Left cardiac atrium (tissue), 4 donors: ENCODE measurements around the gene DMXL2. TPM values are rescaled to one million over a fixed set of nuclear protein-coding genes. Genes with fewer than 3 reads are reported as not detected.
A peak's percentile ranks its signal among the peaks of the same experiment; 100 is the strongest.

ENCODE experiments used
- ATAC-seq, 2 donors: fragments of 200-7000 bp; cut with Tn5 transposase; one replicate each; pipeline ENCODE4 v1.9.1; 2020; ENCODE audit warnings: mild to moderate bottlenecking in 2 of 2, moderate library complexity in 2 of 2
- DNase-seq: peaks from one replicate; pipeline ENCODE4 v3.0.0-alpha.2; 2020
- intact Hi-C, 2 donors: fragments of 100-400 bp; cut with DNase I; formaldehyde crosslinking; loops; one replicate each; pipeline versions ENCODE4 v1.14.1 to v1.15.1; 2022 to 2023
- total RNA-seq, 2 donors: library from RNA; stranded (reverse); fragmentation: NEBNext Ultra II Directional; extraction: Animal tissue kit (Norgen Biotek cat#: 25700); gene quantifications; one replicate each; pipeline ENCODE4 v1.2.1, GENCODE V29; 2021
- donor health status: DM: no; HTN: yes; CAD: no.
- donor health status: DM: no; HTN: yes; CAD: no; lungs with severe emphysema.
- donor health status: DM: yes; HTN: yes; CAD: no.
- donor health status: Dilated cardiomyopathy.

DMXL2 gene
- total RNA-seq, 2 donors from 2014 or later, result 11.3 to 17.6 TPM

GRCh38 chr15:51524376-51524775, 98.2 kb downstream of the DMXL2 start:
- no peak for ATAC-seq
- no peak for DNase-seq
- intact Hi-C loops, result no loop called here

- DNase-seq (no peak), ATAC-seq (no peak)
- intact Hi-C loops, result no loop called here
Observed at GRCh38 chr15:51516291-51516690, 106.3 kb downstream of the DMXL2 start.

- intact Hi-C loops, result no loop called here
- DNase-seq, result no peak
- ATAC-seq, result no peak
Observed at GRCh38 chr15:51505251-51505650, 117.3 kb downstream of the DMXL2 start.

- DNase-seq (no peak), ATAC-seq (no peak)
- intact Hi-C loops, result no loop called here
Observed at GRCh38 chr15:51503003-51503402, 119.6 kb downstream of the DMXL2 start.

- DNase-seq (no peak), ATAC-seq (no peak)
- intact Hi-C loops, result no loop called here
Observed at GRCh38 chr15:51499379-51499976, 123.1 kb downstream of the DMXL2 start.

- ATAC-seq (no peak), DNase-seq (no peak)
- intact Hi-C loops, result no loop called here
Observed at GRCh38 chr15:51497806-51498205, 124.8 kb downstream of the DMXL2 start.

- DNase-seq (no peak), ATAC-seq (no peak)
- intact Hi-C loops, result no loop called here
Observed at GRCh38 chr15:51496246-51496645, 126.3 kb downstream of the DMXL2 start.

- intact Hi-C loops, result no loop called here
- DNase-seq, result no peak
- ATAC-seq, result no peak
Observed at GRCh38 chr15:51494411-51495314, 127.9 kb downstream of the DMXL2 start.

- ATAC-seq (no peak), DNase-seq (no peak)
- intact Hi-C loops, result no loop called here
Observed at GRCh38 chr15:51493892-51494291, 128.7 kb downstream of the DMXL2 start.

DNA sequence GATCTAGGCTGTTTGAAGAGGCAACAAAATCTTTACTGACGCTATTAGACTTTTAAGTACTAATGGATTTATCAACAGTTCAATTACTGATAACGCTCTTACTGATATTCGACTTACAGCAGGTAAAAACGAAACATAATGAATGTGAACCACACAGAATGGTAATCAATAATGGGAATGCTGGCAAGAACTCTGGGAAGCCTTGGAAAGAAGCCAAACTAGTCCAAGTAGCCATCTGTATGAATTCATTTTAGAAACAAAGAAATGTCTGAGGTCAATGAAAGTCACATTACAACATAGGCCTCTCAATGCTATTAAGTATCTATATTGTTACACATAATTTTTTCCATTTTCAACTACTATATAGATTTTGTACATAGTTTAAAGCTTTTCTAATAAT, 130.0 kb downstream of the DMXL2 start:
- intact Hi-C loops, result no loop called here
- ATAC-seq, result no peak
- no peak for DNase-seq

DNA sequence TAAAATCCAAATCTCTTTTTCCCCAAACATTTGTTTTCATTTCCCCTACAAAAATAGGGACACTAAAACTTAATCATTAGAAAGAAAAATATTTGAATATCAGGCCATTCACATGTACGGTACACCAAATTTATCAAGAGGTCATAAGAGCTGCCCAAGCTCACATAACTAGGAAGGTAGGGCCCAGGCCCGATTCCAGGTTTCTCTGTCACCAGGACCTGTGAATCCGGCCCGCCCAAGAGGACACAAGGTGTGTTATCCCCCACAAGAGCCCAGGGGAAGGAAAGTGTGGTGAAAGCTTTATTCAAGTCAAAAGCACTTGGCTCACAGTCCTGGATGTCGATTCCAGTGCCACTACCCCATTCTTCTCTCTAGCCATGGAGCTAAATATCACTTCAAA, 130.6 kb downstream of the DMXL2 start:
- intact Hi-C loops, result no loop called here
- DNase-seq (no peak), ATAC-seq (no peak)

- intact Hi-C loops, result no loop called here
- DNase-seq (no peak), ATAC-seq (no peak)
Observed at GRCh38 chr15:51484781-51485180, 137.8 kb downstream of the DMXL2 start.

DNA sequence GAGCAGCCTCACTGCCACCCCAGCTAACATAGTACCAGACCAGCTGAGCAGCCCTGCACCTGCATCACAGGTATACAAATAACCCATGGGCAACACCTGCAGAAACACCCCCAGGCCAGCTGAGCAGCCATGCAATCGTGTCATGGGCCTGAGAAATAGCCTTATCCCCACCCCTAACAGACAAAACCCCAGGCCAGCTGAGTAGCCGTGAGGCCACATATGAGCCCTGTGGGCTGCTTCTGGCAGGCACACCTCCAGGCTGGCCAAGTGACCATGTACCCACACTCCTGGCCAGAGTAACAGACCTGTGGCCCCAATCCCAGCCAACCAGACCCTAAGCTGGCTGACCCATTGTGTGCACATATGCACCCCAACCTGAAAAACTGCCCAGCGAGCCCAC, 138.6 kb downstream of the DMXL2 start:
- DNase-seq (no peak), ATAC-seq (no peak)
- intact Hi-C loops, result no loop called here

- ATAC-seq (no peak), DNase-seq (no peak)
- intact Hi-C loops, result no loop called here
Observed at GRCh38 chr15:51483520-51483919, 139.1 kb downstream of the DMXL2 start.

GRCh38 chr15:51475736-51476135, 146.8 kb downstream of the DMXL2 start:
- intact Hi-C loops, result no loop called here
- ATAC-seq (no peak), DNase-seq (no peak)

GRCh38 chr15:51470512-51470911, 152.1 kb downstream of the DMXL2 start:
- intact Hi-C loops, result no loop called here
- ATAC-seq, result no peak

GRCh38 chr15:51460796-51461195, 161.8 kb downstream of the DMXL2 start:
- DNase-seq, result no peak
- intact Hi-C loops, result no loop called here
- ATAC-seq, result no peak

More at GRCh38 chr15:51470512-51470911, 152.1 kb downstream of the DMXL2 start:
- DNase-seq, result no peak

- DNase-seq (no peak), ATAC-seq (peak; percentile 12 to 94)
- intact Hi-C loops, result no loop called here
Observed at GRCh38 chr15:51450001-51450400, 172.6 kb downstream of the DMXL2 start.

GRCh38 chr15:51448622-51449399, 173.8 kb downstream of the DMXL2 start:
- DNase-seq, result no peak
- ATAC-seq, result peak in 1 of 2 donors; percentile 77
- intact Hi-C loops, result no loop called here
